Liver (tissue), 9 donors: ENCODE data around the gene RRP8. TPM values are rescaled to one million over a fixed set of nuclear protein-coding genes. Genes with fewer than 3 reads are reported as not detected.

Experiments used
- DNase-seq: peaks from one replicate; pipeline ENCODE4 v3.0.0-alpha.2; 2017; ENCODE audit warnings: low spot score
- H3K27ac ChIP-seq, 2 donors: one replicate each; pipeline ENCODE4 v1.7.0; 2013; ENCODE audit warnings: inconsistent platforms in 2 of 2, low read length in 2 of 2, control low read depth in 1 of 2, low read depth in 1 of 2, mild to moderate bottlenecking in 1 of 2
- H3K27me3 ChIP-seq, 4 donors: one replicate each; pipeline versions ENCODE4 v1.6.1 to v1.7.0; 2013; ENCODE audit warnings: low read length in 3 of 4, inconsistent platforms in 1 of 4, mild to moderate bottlenecking in 1 of 4, moderate library complexity in 1 of 4; ENCODE audit not compliant: control insufficient read depth in 4 of 4, insufficient read depth in 4 of 4
- H3K36me3 ChIP-seq, 4 donors: one replicate each; pipeline versions ENCODE4 v1.6.1 to v1.7.0; 2013; ENCODE audit warnings: low read length in 3 of 4, mild to moderate bottlenecking in 3 of 4, low read depth in 1 of 4, moderate library complexity in 1 of 4; ENCODE audit not compliant: control insufficient read depth in 4 of 4, insufficient read depth in 3 of 4
- H3K4me1 ChIP-seq, 4 donors: one replicate each; pipeline versions ENCODE4 v1.6.1 to v1.7.0; 2013; ENCODE audit warnings: low read length in 3 of 4, mild to moderate bottlenecking in 3 of 4, moderate library complexity in 1 of 4; ENCODE audit not compliant: control insufficient read depth in 4 of 4, insufficient read depth in 4 of 4
- H3K4me3 ChIP-seq, 3 donors: one replicate each; pipeline versions ENCODE4 v1.6.1 to v1.7.0; 2013; ENCODE audit warnings: low read length in 3 of 3, control low read depth in 1 of 3, low read depth in 1 of 3, mild to moderate bottlenecking in 1 of 3
- H3K9ac ChIP-seq, 2 donors: one replicate each; pipeline ENCODE4 v1.7.0; 2013; ENCODE audit warnings: low read length in 2 of 2, mild to moderate bottlenecking in 2 of 2, moderate library complexity in 2 of 2, control low read depth in 1 of 2, low read depth in 1 of 2
- H3K9me3 ChIP-seq, 4 donors: one replicate each; pipeline versions ENCODE4 v1.6.1 to v1.7.0; 2013; ENCODE audit warnings: low read length in 3 of 4; ENCODE audit not compliant: control insufficient read depth in 4 of 4
- CTCF ChIP-seq: fragments of 150-350 bp; IDR thresholded peaks from 2 replicates; pipeline ENCODE4 v1.5.1; 2017; ENCODE audit warnings: improper control_type of control experiment, low read depth, low read length; ENCODE audit not compliant: missing input control
- EGR1 ChIP-seq, 2 donors: IDR thresholded peaks; 2 replicates each; pipeline ENCODE4 v1.6.1; 2016 to 2018; ENCODE audit warnings: antibody characterized with exemption in 2 of 2, low read depth in 2 of 2
- FOXA1 ChIP-seq: IDR thresholded peaks from 2 replicates; pipeline ENCODE4 v1.6.1; 2016; ENCODE audit warnings: antibody characterized with exemption
- FOXA2 ChIP-seq: IDR thresholded peaks from 2 replicates; pipeline ENCODE4 v1.6.1; 2016; ENCODE audit warnings: antibody characterized with exemption
- GABPA ChIP-seq, 2 donors: IDR thresholded peaks in 1 of 2; conservative IDR thresholded peaks in 1 of 2; 2 replicates each; pipeline ENCODE4 v1.6.1; 2016; ENCODE audit warnings: antibody characterized with exemption in 2 of 2, mild to moderate bottlenecking in 1 of 2, moderate library complexity in 1 of 2
- HNF4A ChIP-seq, 2 donors: conservative IDR thresholded peaks; 2 replicates each; pipeline ENCODE4 v1.6.1; 2016; ENCODE audit warnings: antibody characterized with exemption in 2 of 2, mild to moderate bottlenecking in 2 of 2
- HNF4G ChIP-seq: IDR thresholded peaks from 2 replicates; pipeline ENCODE4 v1.6.1; 2016; ENCODE audit warnings: antibody characterized with exemption
- JUND ChIP-seq, 2 donors: IDR thresholded peaks; 2 replicates each; pipeline ENCODE4 v1.6.1; 2016; ENCODE audit warnings: antibody characterized with exemption in 2 of 2
- NR2F2 ChIP-seq: IDR thresholded peaks from 2 replicates; pipeline ENCODE4 v1.6.1; 2016; ENCODE audit warnings: antibody characterized with exemption
- RAD21 ChIP-seq, 2 donors: IDR thresholded peaks; 2 replicates each; pipeline ENCODE4 v1.6.1; 2016; ENCODE audit warnings: antibody characterized with exemption in 2 of 2, mild to moderate bottlenecking in 2 of 2
- REST ChIP-seq: IDR thresholded peaks from 2 replicates; pipeline ENCODE4 v1.6.1; 2016; ENCODE audit warnings: antibody characterized with exemption, mild to moderate bottlenecking
- RXRA ChIP-seq, 2 donors: IDR thresholded peaks; 2 replicates each; pipeline ENCODE4 v1.6.1; 2017 to 2018; ENCODE audit warnings: antibody characterized with exemption in 2 of 2, mild to moderate bottlenecking in 1 of 2
- SP1 ChIP-seq: IDR thresholded peaks from 2 replicates; pipeline ENCODE4 v1.6.1; 2018; ENCODE audit warnings: antibody characterized with exemption, mild to moderate bottlenecking
- TAF1 ChIP-seq: conservative IDR thresholded peaks from 2 replicates; pipeline ENCODE4 v1.6.1; 2016; ENCODE audit warnings: antibody characterized with exemption, mild to moderate bottlenecking
- YY1 ChIP-seq: IDR thresholded peaks from 2 replicates; pipeline ENCODE4 v1.6.1; 2016; ENCODE audit warnings: antibody characterized with exemption, mild to moderate bottlenecking
- ZBTB33 ChIP-seq: IDR thresholded peaks from 2 replicates; pipeline ENCODE4 v1.6.1; 2016; ENCODE audit warnings: antibody characterized with exemption
- WGBS: extraction: QIAGEN DNeasy Blood & Tissue Kit; methylation state at CpG from one replicate; pipeline ENCODE4 v1.1.7; 2013; 5-methylcytosine and 5-hydroxymethylcytosine counted together
- polyA plus RNA-seq, 2 donors: library from polyadenylated mRNA; stranded (reverse) in 1 of 2; unstranded in 1 of 2; fragments of 200-250 nt in 1 of 2; fragments of >200 nt in 1 of 2; fragmentation: Nextera tagmentation in 1 of 2; extraction: Ambion mirVana in 1 of 2; gene quantifications; one replicate each; pipeline versions ENCODE4 v1.2.1 to v1.2.3, GENCODE V29; 2013 to 2015
- total RNA-seq, 2 donors: library from RNA; depleted of rRNA; stranded (reverse); fragments of >200 nt; gene quantifications; one replicate each; pipeline ENCODE4 v1.2.3, GENCODE V29; 2014
- TF ChIP-seq, protein P1 (sequence below): IDR thresholded peaks from 2 replicates; pipeline ENCODE4 v1.6.1; 2016; ENCODE audit warnings: antibody characterized with exemption
- TF ChIP-seq, protein P2 (sequence below): IDR thresholded peaks from 2 replicates; pipeline ENCODE4 v1.6.1; 2016; ENCODE audit warnings: antibody characterized with exemption
- donor health status: healthy.
- donor health status: healthy.
- donor health status: healthy.
- donor health status: healthy.
- donor health status: healthy.

The RRP8 gene
- 10 to 100 TPM; 10.5 to 11.9 TPM for total RNA-seq
- 10 to 100 TPM; 10.3 to 12.6 TPM for polyA plus RNA-seq

DNA sequence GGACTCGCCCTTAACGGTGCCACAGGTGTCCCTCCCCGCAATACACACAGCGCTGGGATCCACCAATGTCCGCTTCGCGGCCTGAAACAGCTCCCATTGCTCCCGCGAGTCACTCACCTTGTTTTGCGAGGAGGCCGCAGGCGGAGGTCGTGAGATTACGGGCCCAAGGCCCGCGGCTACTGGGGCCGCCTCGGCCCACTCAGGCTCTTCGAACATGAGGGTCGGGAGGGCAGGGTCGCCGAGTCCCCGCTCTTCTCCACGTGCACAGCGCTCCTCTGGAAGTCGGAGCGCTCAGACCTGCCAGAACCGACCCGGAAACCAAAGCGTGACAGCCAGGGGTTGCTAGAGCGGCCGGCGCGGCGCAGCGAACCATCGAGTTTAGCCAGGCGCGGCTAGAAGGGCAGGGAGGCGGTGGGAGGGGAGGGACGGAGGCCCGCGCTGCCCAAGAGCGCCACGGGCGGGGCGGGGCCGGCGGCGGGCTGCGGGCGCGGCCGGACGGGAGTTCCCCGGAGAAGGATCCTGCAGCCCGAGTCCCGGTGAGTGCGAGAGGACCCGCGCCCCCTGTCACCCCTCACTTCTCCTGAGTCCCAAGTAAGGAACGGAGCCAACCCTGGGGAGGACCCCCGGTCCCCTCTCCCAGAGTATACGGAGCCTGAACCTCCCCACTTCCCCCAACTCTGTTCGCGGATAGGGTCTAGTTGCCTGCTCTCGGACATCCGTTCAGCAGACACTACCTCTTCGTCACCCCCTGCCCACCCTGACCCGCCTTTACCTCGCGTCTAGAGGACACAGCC, at the start of gene RRP8, which contains the start of gene ILK:
TSS of gene RRP8 (minus strand) at position 330 of the 794 bp plus-strand sequence. CDS start at position 216, 114 bp downstream.
TSS of gene ILK (plus strand) at position 488 of the 794 bp plus-strand sequence. CDS start 498 bp downstream, outside the sequence.
- DNase-seq, result peak; percentile 91
- H3K9me3 ChIP-seq, result no peaks in the 10 kb centered on the region
- peaks cover 0 to 31% (median 20%) of the 10 kb centered on the region in 4 donors for H3K36me3 ChIP-seq
- H3K4me3 ChIP-seq, result peak within 1 kb of the TSS; percentile 59 to 98 (median 70)
- under 1% methylated on average over 72 of the region's 72 CpGs for WGBS
- H3K27me3 ChIP-seq, result no peaks in the 10 kb centered on the region
- TF ChIP-seq RAD21 (IDR thresholded peaks at IDR 0.05) (peak; percentile 60 to 68), NR2F2 (no peak), TAF1 (peak; percentile 56), YY1 (peak; percentile 69), ZBTB33 (peak; percentile 36), JUND (IDR thresholded peaks at IDR 0.05) (no peak), HNF4A (conservative IDR thresholded peaks at IDR 0.05) (peak in 1 of 2 donors; percentile 25), EGR1 (IDR thresholded peaks at IDR 0.05; ENCODE audit: low read depth in 2 of 2) (no peak), REST (peak; percentile 82), CTCF (no peak), GABPA (IDR thresholded peaks at IDR 0.05 in 1 of 2, conservative IDR thresholded peaks at IDR 0.05 in 1 of 2) (peak in 1 of 2 donors; percentile 83), HNF4G (no peak), SP1 (peak; percentile 41), RXRA (IDR thresholded peaks at IDR 0.05) (peak in 1 of 2 donors; percentile 16), FOXA1 (no peak), FOXA2 (no peak)
- TF ChIP-seq, protein P1, sequence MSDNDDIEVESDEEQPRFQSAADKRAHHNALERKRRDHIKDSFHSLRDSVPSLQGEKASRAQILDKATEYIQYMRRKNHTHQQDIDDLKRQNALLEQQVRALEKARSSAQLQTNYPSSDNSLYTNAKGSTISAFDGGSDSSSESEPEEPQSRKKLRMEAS, result peak; percentile 81
- TF ChIP-seq, protein P2, sequence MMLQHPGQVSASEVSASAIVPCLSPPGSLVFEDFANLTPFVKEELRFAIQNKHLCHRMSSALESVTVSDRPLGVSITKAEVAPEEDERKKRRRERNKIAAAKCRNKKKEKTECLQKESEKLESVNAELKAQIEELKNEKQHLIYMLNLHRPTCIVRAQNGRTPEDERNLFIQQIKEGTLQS, result no peak
- H3K4me1 ChIP-seq, result peaks cover 9 to 68% (median 50%) of the 10 kb centered on the region in 4 donors
- H3K27ac ChIP-seq, result peak within 1 kb of the TSS; percentile 66 to 94
- peak within 1 kb of the TSS; percentile 97 to 98 for H3K9ac ChIP-seq
